PC-9 (cell line): Measurements from ENCODE around the gene RFWD3. TPM values are rescaled to one million over a fixed set of nuclear protein-coding genes. Genes with fewer than 3 reads are reported as not detected.

Experiments used
- BruUV-seq: library from RNA; stranded (reverse); fragments of 400-500 nt; replicated peaks from 2 replicates; lab custom pipeline; 2021; lab: Mats Ljungman, UMichigan
- CTCF ChIA-PET: fragments of 300-600 bp; sonication (Branson Sonifier 250); formaldehyde crosslinking; loops from one replicate; lab custom pipeline; 2022; ENCODE audit warnings: antibody characterized with exemption; lab: Charles Lee
- POLR2A ChIA-PET: fragments of 300-600 bp; sonication (Branson Sonifier 250); formaldehyde crosslinking; loops from one replicate; lab custom pipeline; 2022; ENCODE audit warnings: antibody characterized with exemption; ENCODE audit not compliant: unreplicated experiment; lab: Charles Lee
- DNase-seq, 2 experiments: peaks; one replicate each; pipeline versions ENCODE4 v3.0.0 to v3.0.0-alpha.2; 2015 to 2022; ENCODE audit warnings: mixed read lengths in 1 of 2
- H2AFZ ChIP-seq: fragments of 200-600 bp; sonication (generic); 2 replicates; pipeline ENCODE4 v1.8.1; 2017; ENCODE audit warnings: antibody characterized with exemption
- H3F3A ChIP-seq: fragments of 200-600 bp; sonication (generic); 2 replicates; pipeline ENCODE4 v1.8.1; 2017; ENCODE audit warnings: antibody characterized with exemption, mild to moderate bottlenecking, low read depth; ENCODE audit not compliant: insufficient read depth
- H3K27ac ChIP-seq: fragments of 200-600 bp; sonication (generic); 2 replicates; pipeline ENCODE4 v1.6.1; 2016; ENCODE audit warnings: mixed run types
- H3K27me3 ChIP-seq: fragments of 200-600 bp; sonication (generic); 2 replicates; pipeline ENCODE4 v1.6.1; 2016; ENCODE audit warnings: low read depth, mixed run types; ENCODE audit not compliant: insufficient read depth
- H3K36me3 ChIP-seq: fragments of 200-600 bp; sonication (generic); 2 replicates; pipeline ENCODE4 v1.6.1; 2016; ENCODE audit warnings: low read depth, mixed run types
- H3K4me1 ChIP-seq: fragments of 200-600 bp; sonication (generic); replicated peaks from 2 replicates; pipeline ENCODE4 v1.6.1; 2016; ENCODE audit warnings: mixed run types; ENCODE audit not compliant: insufficient read depth
- H3K4me2 ChIP-seq: fragments of 200-600 bp; sonication (generic); 2 replicates; pipeline ENCODE4 v1.6.1; 2017; ENCODE audit warnings: mixed run types
- H3K4me3 ChIP-seq: fragments of 200-600 bp; sonication (generic); 2 replicates; pipeline ENCODE4 v1.6.1; 2016; ENCODE audit warnings: mixed run types
- H3K79me2 ChIP-seq: fragments of 200-600 bp; sonication (generic); 2 replicates; pipeline ENCODE4 v1.6.1; 2017; ENCODE audit warnings: low read depth, mixed run types
- H3K9me2 ChIP-seq: fragments of 200-600 bp; sonication (generic); 2 replicates; pipeline ENCODE4 v1.8.1; 2017; ENCODE audit warnings: mild to moderate bottlenecking; ENCODE audit not compliant: insufficient read depth
- H3K9me3 ChIP-seq: fragments of 200-600 bp; sonication (generic); 2 replicates; pipeline ENCODE4 v1.8.1; 2016; ENCODE audit warnings: low read depth; ENCODE audit not compliant: insufficient read depth
- H4K20me1 ChIP-seq: fragments of 200-600 bp; sonication (generic); 2 replicates; pipeline ENCODE4 v1.8.1; 2017; ENCODE audit not compliant: insufficient read depth
- CTCF ChIP-seq: fragments of 200-600 bp; sonication (generic); conservative IDR thresholded peaks from 2 replicates; pipeline ENCODE4 v1.6.1; 2017; ENCODE audit warnings: mixed run types, antibody characterized with exemption, mild to moderate bottlenecking, moderate library complexity
- EZH2 ChIP-seq: fragments of 200-600 bp; sonication (generic); IDR thresholded peaks from 2 replicates; pipeline ENCODE4 v1.8.0; 2017; ENCODE audit warnings: antibody characterized with exemption, low read depth
- intact Hi-C: fragments of 100-400 bp; cut with micrococcal nuclease; formaldehyde crosslinking; loops from one replicate; pipeline ENCODE4 v1.10.0; 2022; ENCODE audit not compliant: unreplicated experiment
- total RNA-seq: library from RNA; stranded (reverse); gene quantifications from 2 replicates; pipeline ENCODE4 v1.2.3, GENCODE V29; 2021

Gene RFWD3
- total RNA-seq, 1 experiment from 2014 or later = 49.5 TPM

- H3K36me3 ChIP-seq = peaks cover 54% of the 10 kb centered on the region
- H3K27me3 ChIP-seq = no peaks in the 10 kb centered on the region
- no peak for DNase-seq
- no peak overlapping the region for H3K27ac ChIP-seq
- peaks cover 3% of the 10 kb centered on the region; the same call in 1 of the 2 replicates for H3K4me1 ChIP-seq
- ChIA-PET CTCF (no interaction called here), POLR2A (no interaction called here)
- H2AFZ ChIP-seq = no peak overlapping the region
- no peak overlapping the region for H3K4me3 ChIP-seq
- TF ChIP-seq CTCF = no peak
- no peak for TF ChIP-seq EZH2
- peaks cover 42% of the 10 kb centered on the region for H4K20me1 ChIP-seq
- no peaks in the 10 kb centered on the region for H3K9me2 ChIP-seq
- intact Hi-C loops = no loop called here
- peaks cover 9% of the 10 kb centered on the region for H3F3A ChIP-seq
- no peaks in the 10 kb centered on the region for H3K9me3 ChIP-seq
- no TSS peak for BruUV-seq
- peaks cover 95% of the 10 kb centered on the region for H3K79me2 ChIP-seq
- no peak overlapping the region for H3K4me2 ChIP-seq
Observed at GRCh38 chr16:74660383-74660782, 6.3 kb downstream of the RFWD3 start.

GRCh38 chr16:74659041-74659440, 7.6 kb downstream of the RFWD3 start:
- no peaks in the 10 kb centered on the region for H3K9me3 ChIP-seq
- H3K4me3 ChIP-seq = no peak overlapping the region
- TF ChIP-seq EZH2 (no peak), CTCF (no peak)
- CTCF ChIA-PET = no interaction called here
- no peak for DNase-seq
- H3K36me3 ChIP-seq = peaks cover 51% of the 10 kb centered on the region
- no peaks in the 10 kb centered on the region for H3K4me1 ChIP-seq
- H3K4me2 ChIP-seq = no peak overlapping the region
- intact Hi-C loops = no loop called here
- H3F3A ChIP-seq = peaks cover 9% of the 10 kb centered on the region
- no TSS peak for BruUV-seq
- H3K27ac ChIP-seq = no peak overlapping the region
- POLR2A ChIA-PET = no interaction called here
- no peak overlapping the region for H2AFZ ChIP-seq
- no peaks in the 10 kb centered on the region for H3K9me2 ChIP-seq
- no peaks in the 10 kb centered on the region for H3K27me3 ChIP-seq
- peaks cover 36% of the 10 kb centered on the region for H4K20me1 ChIP-seq
- peaks cover 91% of the 10 kb centered on the region for H3K79me2 ChIP-seq

GRCh38 chr16:74657870-74658642, 8.6 kb downstream of the RFWD3 start:
- CTCF ChIA-PET = no interaction called here
- no peaks in the 10 kb centered on the region for H3K9me2 ChIP-seq
- POLR2A ChIA-PET = interaction anchor here (1.1 kb wide), 1 partner anchor 9 kb away, joined by 21 read pairs; the partner anchor contains the start of gene RFWD3
- peaks cover 42% of the 10 kb centered on the region for H4K20me1 ChIP-seq
- H3F3A ChIP-seq = peaks cover 19% of the 10 kb centered on the region
- H2AFZ ChIP-seq = no peak overlapping the region
- intact Hi-C loops = no loop called here
- peaks cover 44% of the 10 kb centered on the region for H3K36me3 ChIP-seq
- H3K4me1 ChIP-seq = 0 out of 2 replicates have a peak, but pooled peaks cover 4% of the 10 kb centered on the region
- TF ChIP-seq CTCF = no peak
- no peak for TF ChIP-seq EZH2
- no peaks in the 10 kb centered on the region for H3K27me3 ChIP-seq
- no peak overlapping the region for H3K4me3 ChIP-seq
- H3K4me2 ChIP-seq = no peak overlapping the region
- DNase-seq = no peak
- no TSS peak for BruUV-seq
- H3K27ac ChIP-seq = no peak overlapping the region
- peaks cover 91% of the 10 kb centered on the region for H3K79me2 ChIP-seq
- H3K9me3 ChIP-seq = no peaks in the 10 kb centered on the region
